H9 (cell line): ENCODE results near the gene S100A8. TPM values are rescaled to one million over a fixed set of nuclear protein-coding genes. Genes with fewer than 3 reads are reported as not detected.

Source experiments
- DNase-seq: peaks from one replicate; pipeline ENCODE4 v3.0.0-alpha.2; 2017
- H2AFZ ChIP-seq: one replicate; pipeline ENCODE4 v1.6.1; 2013; ENCODE audit warnings: mild to moderate bottlenecking, low read length, control low read depth, moderate library complexity
- H2AK5ac ChIP-seq: 2 replicates; pipeline ENCODE4 v1.6.1; 2013; ENCODE audit warnings: low read length, control low read depth, mixed read lengths; ENCODE audit not compliant: insufficient read length
- H2BK120ac ChIP-seq: one replicate; pipeline ENCODE4 v1.6.1; 2013; ENCODE audit warnings: low read depth, mild to moderate bottlenecking, low read length, control low read depth, inconsistent platforms; ENCODE audit not compliant: poor library complexity, severe bottlenecking
- H2BK12ac ChIP-seq: 2 replicates; pipeline ENCODE4 v1.6.1; 2013; ENCODE audit warnings: low read length, control low read depth, mixed read lengths, low read depth; ENCODE audit not compliant: insufficient read length
- H2BK15ac ChIP-seq: 2 replicates; pipeline ENCODE4 v1.6.1; 2013; ENCODE audit warnings: low read depth, low read length, control low read depth
- H2BK20ac ChIP-seq: one replicate; pipeline ENCODE4 v1.6.1; 2013; ENCODE audit warnings: low read depth, mild to moderate bottlenecking, low read length, control low read depth, inconsistent platforms; ENCODE audit not compliant: poor library complexity, severe bottlenecking
- H2BK5ac ChIP-seq: 2 replicates; pipeline ENCODE4 v1.6.1; 2013; ENCODE audit warnings: low read length, control low read depth, mixed read lengths; ENCODE audit not compliant: insufficient read length
- H3K14ac ChIP-seq: 2 replicates; pipeline ENCODE4 v1.6.1; 2013; ENCODE audit warnings: low read length, control low read depth; ENCODE audit not compliant: insufficient read depth
- H3K18ac ChIP-seq: 2 replicates; pipeline ENCODE4 v1.6.1; 2013; ENCODE audit warnings: low read depth, mild to moderate bottlenecking, mixed read lengths, low read length, control low read depth; ENCODE audit not compliant: insufficient read length
- H3K23ac ChIP-seq: 2 replicates; pipeline ENCODE4 v1.6.1; 2013; ENCODE audit warnings: low read length, control low read depth, mixed read lengths, low read depth; ENCODE audit not compliant: insufficient read length
- H3K23me2 ChIP-seq: 2 replicates; pipeline ENCODE4 v1.6.1; 2013; ENCODE audit warnings: low read depth, mild to moderate bottlenecking, mixed read lengths, low read length, control low read depth; ENCODE audit not compliant: insufficient read length, poor library complexity, severe bottlenecking
- H3K27ac ChIP-seq: 2 replicates; pipeline ENCODE4 v1.5.1; 2013; ENCODE audit warnings: low read length, control low read depth, mixed read lengths, low read depth; ENCODE audit not compliant: insufficient read length
- H3K27me3 ChIP-seq: 2 replicates; pipeline ENCODE4 v1.6.1; 2013; ENCODE audit warnings: low read length, control low read depth, inconsistent platforms; ENCODE audit not compliant: insufficient read depth
- H3K4ac ChIP-seq: 2 replicates; pipeline ENCODE4 v1.6.1; 2013; ENCODE audit warnings: low read depth, mild to moderate bottlenecking, control low read depth, inconsistent platforms, low read length, moderate library complexity
- H3K4me1 ChIP-seq: 2 replicates; pipeline ENCODE4 v1.6.1; 2013; ENCODE audit warnings: low read length, control low read depth, inconsistent platforms; ENCODE audit not compliant: insufficient read depth
- H3K4me2 ChIP-seq: 2 replicates; pipeline ENCODE4 v1.6.1; 2013; ENCODE audit warnings: low read length, control low read depth, mixed read lengths; ENCODE audit not compliant: insufficient read length, insufficient read depth
- H3K56ac ChIP-seq: 2 replicates; pipeline ENCODE4 v1.6.1; 2013; ENCODE audit warnings: low read depth, mild to moderate bottlenecking, mixed read lengths, low read length, control low read depth; ENCODE audit not compliant: insufficient read length
- H3K79me1 ChIP-seq: 2 replicates; pipeline ENCODE4 v1.6.1; 2013; ENCODE audit warnings: low read depth, mild to moderate bottlenecking, moderate library complexity, low read length, control low read depth, inconsistent platforms; ENCODE audit not compliant: insufficient read depth, poor library complexity, severe bottlenecking
- H3K79me2 ChIP-seq: 2 replicates; pipeline ENCODE4 v1.6.1; 2013; ENCODE audit warnings: low read length, control low read depth, inconsistent platforms; ENCODE audit not compliant: insufficient read depth
- H3K9ac ChIP-seq: 2 replicates; pipeline ENCODE4 v1.6.1; 2013; ENCODE audit warnings: low read length, control low read depth, mixed read lengths; ENCODE audit not compliant: insufficient read length; ENCODE audit errors: extremely low read depth
- H3K9me3 ChIP-seq: one replicate; pipeline ENCODE4 v1.6.1; 2013; ENCODE audit warnings: low read depth, low read length, inconsistent platforms; ENCODE audit not compliant: control insufficient read depth
- H3T11ph ChIP-seq: one replicate; pipeline ENCODE4 v1.6.1; 2013; ENCODE audit warnings: mild to moderate bottlenecking, low read length, control low read depth, inconsistent platforms
- H4K20me1 ChIP-seq: one replicate; pipeline ENCODE4 v1.6.1; 2013; ENCODE audit not compliant: control insufficient read depth, insufficient read length, insufficient read depth
- H4K5ac ChIP-seq: 2 replicates; pipeline ENCODE4 v1.6.1; 2013; ENCODE audit warnings: low read depth, mild to moderate bottlenecking, mixed read lengths, low read length, control low read depth; ENCODE audit not compliant: insufficient read length
- H4K8ac ChIP-seq: replicated peaks from 2 replicates; pipeline ENCODE4 v1.6.1; 2013; ENCODE audit warnings: low read length, control low read depth, mixed read lengths, low read depth; ENCODE audit not compliant: insufficient read length
- H4K91ac ChIP-seq: 2 replicates; pipeline ENCODE4 v1.6.1; 2013; ENCODE audit warnings: low read depth, mild to moderate bottlenecking, moderate library complexity, mixed read lengths, low read length, control low read depth; ENCODE audit not compliant: insufficient read length
- H3K27ac Mint-ChIP-seq, 3 experiments: 2 replicates in 2 of 3; 3 replicates in 1 of 3; pipeline ENCODE4 v1.8.0; 2020 to 2021; ENCODE audit warnings: mixed read lengths in 3 of 3, mild to moderate bottlenecking in 1 of 3, moderate library complexity in 1 of 3
- H3K27me3 Mint-ChIP-seq: 2 replicates; pipeline ENCODE4 v1.8.0; 2021; ENCODE audit warnings: low read depth, mild to moderate bottlenecking, moderate library complexity, mixed read lengths
- H3K36me3 Mint-ChIP-seq, 3 experiments: 2 replicates in 2 of 3; 3 replicates in 1 of 3; pipeline ENCODE4 v1.8.0; 2020 to 2021; ENCODE audit warnings: low read depth in 3 of 3, mixed read lengths in 3 of 3; ENCODE audit not compliant: insufficient read depth in 1 of 3
- H3K4me1 Mint-ChIP-seq, 2 experiments: 2 replicates each; pipeline ENCODE4 v1.8.0; 2020; ENCODE audit warnings: mixed read lengths in 2 of 2
- H3K4me3 Mint-ChIP-seq, 2 experiments: 2 replicates in 1 of 2; 3 replicates in 1 of 2; pipeline ENCODE4 v1.8.0; 2020 to 2021; ENCODE audit warnings: mild to moderate bottlenecking in 2 of 2, mixed read lengths in 2 of 2, moderate library complexity in 1 of 2
- H3K9me3 Mint-ChIP-seq, 2 experiments: 2 replicates in 1 of 2; 3 replicates in 1 of 2; pipeline ENCODE4 v1.8.0; 2020; ENCODE audit warnings: mild to moderate bottlenecking in 2 of 2, mixed read lengths in 2 of 2, moderate library complexity in 1 of 2
- WGBS: extraction: QIAGEN DNeasy Blood & Tissue Kit; methylation state at CpG from one replicate; pipeline ENCODE4 v1.1.7; 2013; ENCODE audit warnings: missing lambda C conversion rate, low lambda C conversion rate, mixed read lengths; ENCODE audit not compliant: insufficient read length; ENCODE audit errors: extremely low coverage; 5-methylcytosine and 5-hydroxymethylcytosine counted together
- total RNA-seq: library from RNA; stranded (reverse); gene quantifications from 2 replicates; pipeline ENCODE4 v1.2.1, GENCODE V29; 2021
- TF ChIP-seq, protein P1 (sequence below): fragments of 200-600 bp; sonication (generic); conservative IDR thresholded peaks from 3 replicates; pipeline ENCODE4 v1.8.0; 2021; ENCODE audit warnings: antibody characterized with exemption, mild to moderate bottlenecking

Gene S100A8
- total RNA-seq, 1 experiment from 2014 or later = not detected

DNA sequence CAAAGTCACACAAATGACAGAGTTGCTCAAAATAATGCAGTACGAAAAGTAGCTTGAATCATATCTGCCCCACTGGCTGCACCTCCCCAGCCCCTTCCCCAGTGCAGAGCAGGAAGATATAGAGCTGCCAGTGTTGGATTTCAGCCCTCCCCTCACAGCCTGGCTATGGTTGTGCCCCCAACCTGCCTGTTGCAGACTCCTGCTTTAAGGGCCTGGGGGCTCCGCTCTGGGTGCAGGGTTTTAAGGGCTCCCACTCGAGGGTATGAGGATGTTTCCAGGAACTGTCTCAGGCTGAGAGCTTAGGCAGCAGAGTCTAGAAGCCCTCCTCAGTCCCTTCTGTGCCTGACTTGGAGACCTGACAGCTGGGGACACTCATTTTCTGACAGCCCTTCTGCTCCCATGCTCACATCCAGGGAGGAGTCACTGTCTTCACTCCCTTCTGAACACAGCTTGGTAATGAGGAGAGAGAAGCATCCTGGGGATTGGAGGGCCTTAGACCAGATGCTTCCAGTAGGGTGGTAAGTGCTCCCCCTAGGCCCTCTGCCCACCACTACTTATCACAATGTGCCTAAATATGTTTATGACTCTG, 28.6 kb downstream of the S100A8 start:
- H3K36me3 Mint-ChIP-seq = no peaks in the 10 kb centered on the region
- Histone ChIP-seq H3K27me3 (no peaks in the 10 kb centered on the region), H3K23ac (no peak overlapping the region), H4K91ac (no peak overlapping the region), H2AFZ (no peak overlapping the region), H3K27ac (no peak overlapping the region), H3K9ac (no peak overlapping the region), H3K23me2 (no peaks in the 10 kb centered on the region), H3K9me3 (no peaks in the 10 kb centered on the region), H2BK5ac (no peak overlapping the region), H4K20me1 (no peaks in the 10 kb centered on the region), H3K14ac (peak overlapping the region; percentile 41; the same call in 1 of the 2 replicates), H4K5ac (no peak overlapping the region), H3K79me2 (no peaks in the 10 kb centered on the region), H2BK120ac (no peak overlapping the region), H3K56ac (no peak overlapping the region), H2BK15ac (no peak overlapping the region), H3K79me1 (no peaks in the 10 kb centered on the region), H3K4ac (no peak overlapping the region), H3T11ph (no peak overlapping the region), H3K4me2 (no peak overlapping the region), H2BK20ac (no peak overlapping the region), H2AK5ac (no peak overlapping the region), H3K18ac (no peak overlapping the region), H2BK12ac (no peak overlapping the region), H4K8ac (no peak overlapping the region), H3K4me1 (no peaks in the 10 kb centered on the region)
- peaks cover 2% of the 10 kb centered on the region for H3K27me3 Mint-ChIP-seq
- TF ChIP-seq, protein P1, sequence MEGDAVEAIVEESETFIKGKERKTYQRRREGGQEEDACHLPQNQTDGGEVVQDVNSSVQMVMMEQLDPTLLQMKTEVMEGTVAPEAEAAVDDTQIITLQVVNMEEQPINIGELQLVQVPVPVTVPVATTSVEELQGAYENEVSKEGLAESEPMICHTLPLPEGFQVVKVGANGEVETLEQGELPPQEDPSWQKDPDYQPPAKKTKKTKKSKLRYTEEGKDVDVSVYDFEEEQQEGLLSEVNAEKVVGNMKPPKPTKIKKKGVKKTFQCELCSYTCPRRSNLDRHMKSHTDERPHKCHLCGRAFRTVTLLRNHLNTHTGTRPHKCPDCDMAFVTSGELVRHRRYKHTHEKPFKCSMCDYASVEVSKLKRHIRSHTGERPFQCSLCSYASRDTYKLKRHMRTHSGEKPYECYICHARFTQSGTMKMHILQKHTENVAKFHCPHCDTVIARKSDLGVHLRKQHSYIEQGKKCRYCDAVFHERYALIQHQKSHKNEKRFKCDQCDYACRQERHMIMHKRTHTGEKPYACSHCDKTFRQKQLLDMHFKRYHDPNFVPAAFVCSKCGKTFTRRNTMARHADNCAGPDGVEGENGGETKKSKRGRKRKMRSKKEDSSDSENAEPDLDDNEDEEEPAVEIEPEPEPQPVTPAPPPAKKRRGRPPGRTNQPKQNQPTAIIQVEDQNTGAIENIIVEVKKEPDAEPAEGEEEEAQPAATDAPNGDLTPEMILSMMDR = no peak
- H3K4me1 Mint-ChIP-seq = no peaks in the 10 kb centered on the region
- no peak overlapping the region for H3K27ac Mint-ChIP-seq
- H3K9me3 Mint-ChIP-seq = peaks cover 0 to 6% of the 10 kb centered on the region in 2 experiments; a peak in 1 of 5 replicates
- DNase-seq = no peak
- WGBS = no CpG with 5 or more reads among the region's 3 CpGs
- H3K4me3 Mint-ChIP-seq = no peak overlapping the region
